Sigmoid colon (tissue), 7 donors: ENCODE results near the gene IL1R1. TPM values are rescaled to one million over a fixed set of nuclear protein-coding genes. Genes with fewer than 3 reads are reported as not detected.

ENCODE experiments used
- DNase-seq: peaks from one replicate; pipeline ENCODE4 v3.0.0-alpha.2; 2019
- H3K27ac ChIP-seq, 4 donors: fragments of 200-600 bp; sonication (generic); one replicate each; pipeline ENCODE4 v1.5.1; 2016 to 2019; ENCODE audit warnings: mild to moderate bottlenecking in 1 of 4
- H3K27me3 ChIP-seq, 3 donors: fragments of 200-600 bp; sonication (generic); one replicate each; pipeline ENCODE4 v1.5.1; 2019; ENCODE audit warnings: mild to moderate bottlenecking in 1 of 3
- H3K36me3 ChIP-seq, 4 donors: fragments of 200-600 bp; sonication (generic); one replicate each; pipeline ENCODE4 v1.5.1; 2016 to 2019
- H3K4me1 ChIP-seq, 4 donors: fragments of 200-600 bp; sonication (generic); one replicate each; pipeline ENCODE4 v1.5.1; 2017 to 2019
- H3K4me3 ChIP-seq, 4 donors: fragments of 200-600 bp; sonication (generic); one replicate each; pipeline ENCODE4 v1.5.1; 2017 to 2019; ENCODE audit warnings: mild to moderate bottlenecking in 2 of 4, moderate library complexity in 1 of 4
- H3K9me3 ChIP-seq, 4 donors: fragments of 200-600 bp in 3 of 4; sonication (generic) in 3 of 4; one replicate each; pipeline versions ENCODE4 v1.5.1 to v1.6.1; 2013 to 2019
- EP300 ChIP-seq, 4 donors: sonication (generic); formaldehyde crosslinking; IDR thresholded peaks; one replicate each; pipeline ENCODE4 v1.6.1; 2017; ENCODE audit warnings: antibody characterized with exemption in 4 of 4
- POLR2A ChIP-seq, 2 donors: fragments of 450-650 bp; IDR thresholded peaks; one replicate each; pipeline ENCODE4 v1.6.1; 2016; ENCODE audit warnings: antibody characterized with exemption in 2 of 2, mild to moderate bottlenecking in 2 of 2, moderate library complexity in 2 of 2
- POLR2AphosphoS5 ChIP-seq, 4 donors: sonication (generic); formaldehyde crosslinking; IDR thresholded peaks; one replicate each; pipeline ENCODE4 v1.6.1; 2017; ENCODE audit warnings: antibody characterized with exemption in 4 of 4
- WGBS, 2 donors: extraction: QIAGEN DNeasy Blood & Tissue Kit; methylation state at CpG; one replicate each; pipeline ENCODE4 v1.1.7; 2013; 5-methylcytosine and 5-hydroxymethylcytosine counted together
- intact Hi-C: fragments of 100-400 bp; cut with DNase I; formaldehyde crosslinking; loops from one replicate; pipeline ENCODE4 v1.15.1; 2023
- polyA plus RNA-seq, 3 donors: library from polyadenylated mRNA; stranded (reverse); fragments of 200-250 nt; gene quantifications; one replicate each; pipeline ENCODE4 v1.2.3, GENCODE V29; 2013
- total RNA-seq, 4 donors: library from RNA; depleted of rRNA; stranded (reverse); fragments of >200 nt; gene quantifications; one replicate each; pipeline ENCODE4 v1.1.0, GENCODE V29; 2016
- TF ChIP-seq, protein P1 (sequence below), 4 experiments: fragments of 450-650 bp in 3 of 4; fragments of 200-600 bp in 1 of 4; IDR thresholded peaks; one replicate each; pipeline ENCODE4 v1.5.1; 2016 to 2019; ENCODE audit warnings: antibody characterized with exemption in 4 of 4, mild to moderate bottlenecking in 3 of 4, moderate library complexity in 2 of 4
- donor health status: healthy with polysubstance abuse.
- donor health status: Bipolar disorder and iron deficiency.
- donor health status: healthy.

The IL1R1 gene
- total and polyA plus RNA-seq, 7 donors: 14.6 to 144 (median 43.2) TPM

DNA sequence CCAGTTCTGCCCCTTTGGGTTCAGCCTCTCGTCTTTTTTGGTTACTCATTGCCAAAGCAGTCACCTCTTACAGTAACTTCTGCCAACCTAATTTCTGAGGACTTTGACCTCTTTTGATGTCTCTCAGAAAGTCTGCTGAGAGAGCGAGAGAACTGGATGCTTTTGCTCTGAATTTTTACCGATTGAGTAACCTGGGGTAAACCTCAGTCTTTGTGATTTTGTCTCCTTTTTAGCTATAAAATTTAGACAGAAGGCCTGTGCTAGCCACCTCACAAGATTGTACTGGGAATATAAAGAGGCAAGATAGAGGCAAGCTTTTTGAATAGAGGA lies 34.8 kb upstream of the IL1R1 start:
- 12 to 63% methylated on average over 3 of the region's 3 CpGs for WGBS, 2 donors
- Histone ChIP-seq H3K27me3 (no peaks in the 10 kb centered on the region), H3K9me3 (no peaks in the 10 kb centered on the region), H3K36me3 (no peaks in the 10 kb centered on the region), H3K27ac (no peak overlapping the region), H3K4me3 (no peak overlapping the region), H3K4me1 (peaks cover 0 to 36% (median 21%) of the 10 kb centered on the region in 4 donors)
- intact Hi-C loops: no loop called here
- TF ChIP-seq EP300 (IDR thresholded peaks at IDR 0.05): no peak
- no peak for TF ChIP-seq POLR2A (IDR thresholded peaks at IDR 0.05)
- no peak for TF ChIP-seq POLR2AphosphoS5 (IDR thresholded peaks at IDR 0.05)
- TF ChIP-seq, protein P1, sequence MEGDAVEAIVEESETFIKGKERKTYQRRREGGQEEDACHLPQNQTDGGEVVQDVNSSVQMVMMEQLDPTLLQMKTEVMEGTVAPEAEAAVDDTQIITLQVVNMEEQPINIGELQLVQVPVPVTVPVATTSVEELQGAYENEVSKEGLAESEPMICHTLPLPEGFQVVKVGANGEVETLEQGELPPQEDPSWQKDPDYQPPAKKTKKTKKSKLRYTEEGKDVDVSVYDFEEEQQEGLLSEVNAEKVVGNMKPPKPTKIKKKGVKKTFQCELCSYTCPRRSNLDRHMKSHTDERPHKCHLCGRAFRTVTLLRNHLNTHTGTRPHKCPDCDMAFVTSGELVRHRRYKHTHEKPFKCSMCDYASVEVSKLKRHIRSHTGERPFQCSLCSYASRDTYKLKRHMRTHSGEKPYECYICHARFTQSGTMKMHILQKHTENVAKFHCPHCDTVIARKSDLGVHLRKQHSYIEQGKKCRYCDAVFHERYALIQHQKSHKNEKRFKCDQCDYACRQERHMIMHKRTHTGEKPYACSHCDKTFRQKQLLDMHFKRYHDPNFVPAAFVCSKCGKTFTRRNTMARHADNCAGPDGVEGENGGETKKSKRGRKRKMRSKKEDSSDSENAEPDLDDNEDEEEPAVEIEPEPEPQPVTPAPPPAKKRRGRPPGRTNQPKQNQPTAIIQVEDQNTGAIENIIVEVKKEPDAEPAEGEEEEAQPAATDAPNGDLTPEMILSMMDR (IDR thresholded peaks at IDR 0.05): no peak
- no peak for DNase-seq

- DNase-seq: no peak
- no peak overlapping the region for H3K4me3 ChIP-seq
- H3K4me1 ChIP-seq: peaks cover 0 to 29% (median 19%) of the 10 kb centered on the region in 4 donors
- no peak for TF ChIP-seq POLR2AphosphoS5 (IDR thresholded peaks at IDR 0.05)
- H3K9me3 ChIP-seq: no peaks in the 10 kb centered on the region
- H3K36me3 ChIP-seq: no peaks in the 10 kb centered on the region
- 91 to 94% methylated on average over 5 of the region's 5 CpGs for WGBS, 2 donors
- intact Hi-C loops: no loop called here
- H3K27ac ChIP-seq: no peak overlapping the region
- H3K27me3 ChIP-seq: no peaks in the 10 kb centered on the region
Measured at GRCh38 chr2:102109016-102109415, 33.5 kb upstream of the IL1R1 start.

DNA sequence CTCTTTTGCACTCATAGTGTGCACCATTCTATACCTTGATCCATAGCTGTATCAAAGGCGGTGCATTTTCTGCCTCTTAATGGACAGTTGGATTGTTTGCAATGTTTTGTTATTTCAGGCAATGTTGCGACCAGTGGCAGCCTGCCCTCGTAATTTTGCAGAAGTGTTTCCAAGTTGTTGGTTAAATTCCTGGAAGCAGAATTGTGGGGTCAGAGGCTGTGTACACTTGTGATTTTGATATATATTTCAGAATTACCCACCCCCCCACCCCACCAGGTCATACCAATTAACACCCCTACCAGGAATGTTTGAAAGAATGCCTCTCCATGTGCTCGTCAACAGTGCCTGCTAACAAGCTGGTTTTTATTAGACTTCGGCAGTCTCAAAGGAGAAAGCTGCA lies 32.4 kb upstream of the IL1R1 start:
- intact Hi-C loops: no loop called here
- Histone ChIP-seq H3K4me1 (peaks cover 0 to 21% (median 11%) of the 10 kb centered on the region in 4 donors), H3K27ac (no peak overlapping the region), H3K4me3 (no peak overlapping the region), H3K36me3 (no peaks in the 10 kb centered on the region), H3K9me3 (no peaks in the 10 kb centered on the region), H3K27me3 (no peaks in the 10 kb centered on the region)
- DNase-seq: no peak
- 33 to 70% methylated on average over 5 of the region's 5 CpGs for WGBS, 2 donors
- TF ChIP-seq EP300 (IDR thresholded peaks at IDR 0.05): no peak

- H3K27ac ChIP-seq: no peak overlapping the region
- H3K27me3 ChIP-seq: no peaks in the 10 kb centered on the region
- no peaks in the 10 kb centered on the region for H3K9me3 ChIP-seq
- DNase-seq: no peak
- intact Hi-C loops: no loop called here
- no peak for TF ChIP-seq POLR2AphosphoS5 (IDR thresholded peaks at IDR 0.05)
- no peaks in the 10 kb centered on the region for H3K36me3 ChIP-seq
- H3K4me3 ChIP-seq: no peak overlapping the region
- peaks cover 0 to 15% (median 5%) of the 10 kb centered on the region in 4 donors for H3K4me1 ChIP-seq
- 78 to 87% methylated on average over 13 of the region's 13 CpGs for WGBS, 2 donors
Measured at GRCh38 chr2:102110596-102111334, 31.8 kb upstream of the IL1R1 start.

- H3K4me3 ChIP-seq: no peak overlapping the region
- H3K27me3 ChIP-seq: no peaks in the 10 kb centered on the region
- TF ChIP-seq, protein P1 (IDR thresholded peaks at IDR 0.05): no peak
- no peak for TF ChIP-seq EP300 (IDR thresholded peaks at IDR 0.05)
- TF ChIP-seq POLR2AphosphoS5 (IDR thresholded peaks at IDR 0.05): no peak
- TF ChIP-seq POLR2A (IDR thresholded peaks at IDR 0.05): no peak
- no peaks in the 10 kb centered on the region for H3K9me3 ChIP-seq
- H3K4me1 ChIP-seq: peaks cover 0 to 6% (median 3%) of the 10 kb centered on the region in 4 donors
- no peak for DNase-seq
- intact Hi-C loops: no loop called here
- no peak overlapping the region for H3K27ac ChIP-seq
- H3K36me3 ChIP-seq: no peaks in the 10 kb centered on the region
- 87 to 90% methylated on average over 2 of the region's 2 CpGs for WGBS, 2 donors
Measured at GRCh38 chr2:102111823-102112222, 30.7 kb upstream of the IL1R1 start.

DNA sequence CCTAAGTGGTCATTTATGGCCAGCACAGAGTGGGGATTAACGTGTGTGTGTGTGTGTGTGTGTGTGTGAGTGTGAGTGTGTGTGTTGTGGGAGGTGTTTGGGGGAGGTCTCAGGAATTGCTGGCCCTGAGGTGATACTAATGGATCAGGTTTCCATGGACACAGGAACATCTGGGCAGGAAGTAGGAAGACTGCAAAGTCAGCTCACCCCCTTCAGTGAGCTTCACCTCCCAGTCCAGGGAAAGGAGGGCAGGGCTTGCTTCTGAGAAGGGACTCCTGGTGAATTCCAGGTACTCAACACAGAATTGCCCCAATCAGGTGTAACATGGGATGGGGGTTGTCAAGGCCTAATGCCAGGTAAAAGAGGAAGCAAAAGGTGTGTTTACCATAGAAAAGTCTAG lies 30.3 kb upstream of the IL1R1 start:
- 61 to 70% methylated on average over 1 of the region's 1 CpG for WGBS, 2 donors
- intact Hi-C loops: no loop called here
- Histone ChIP-seq H3K27me3 (no peaks in the 10 kb centered on the region), H3K4me1 (peaks cover 0 to 7% (median 3%) of the 10 kb centered on the region in 4 donors), H3K4me3 (no peak overlapping the region), H3K36me3 (no peaks in the 10 kb centered on the region), H3K9me3 (no peaks in the 10 kb centered on the region), H3K27ac (no peak overlapping the region)
- DNase-seq: no peak
- TF ChIP-seq POLR2AphosphoS5 (IDR thresholded peaks at IDR 0.05): no peak
- no peak for TF ChIP-seq EP300 (IDR thresholded peaks at IDR 0.05)
- TF ChIP-seq POLR2A (IDR thresholded peaks at IDR 0.05): no peak
- TF ChIP-seq, protein P1 (IDR thresholded peaks at IDR 0.05): no peak
